ENCODE data around the gene ANKMY1.

Gene ANKMY1

DNA sequence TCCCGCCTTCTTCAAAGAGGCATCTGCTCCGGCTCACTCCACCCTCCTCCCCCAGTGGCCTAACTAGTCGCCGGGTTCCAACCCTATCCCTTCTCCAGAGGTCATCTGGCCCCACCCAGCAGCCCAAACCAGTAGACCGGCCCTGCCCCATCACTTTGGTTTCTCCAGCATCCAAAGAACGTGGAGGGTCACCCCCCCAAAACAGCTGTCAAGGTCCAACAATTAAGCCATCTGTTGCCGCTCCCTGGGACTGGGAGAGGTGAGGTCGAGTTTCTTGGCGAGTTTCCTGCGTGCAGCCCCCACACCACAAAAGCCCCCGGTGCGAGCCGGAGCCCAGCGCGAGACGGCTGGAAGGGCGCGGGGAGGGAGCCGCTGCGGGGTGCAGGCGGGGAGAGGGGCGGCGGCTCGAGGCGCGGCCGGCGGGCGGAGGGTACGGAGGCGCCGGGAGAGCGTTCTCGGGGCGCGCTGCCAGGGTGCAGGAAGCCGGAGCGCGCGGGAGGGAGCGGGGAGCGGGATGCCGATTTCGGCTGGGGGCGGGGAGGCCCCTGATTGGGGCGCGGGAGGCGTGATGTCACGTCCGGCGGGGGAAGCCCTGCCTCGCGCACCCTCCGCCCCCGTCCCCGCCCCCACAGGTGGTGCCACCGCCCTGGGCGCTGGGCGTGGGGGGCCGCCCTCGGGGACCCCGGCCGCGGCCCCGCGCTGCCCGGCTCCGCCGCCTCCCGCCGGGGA lies 122.9 kb downstream of the ANKMY1 start:
- DNase-seq (ENCODE audit: low spot score): peak; percentile 97

DNA sequence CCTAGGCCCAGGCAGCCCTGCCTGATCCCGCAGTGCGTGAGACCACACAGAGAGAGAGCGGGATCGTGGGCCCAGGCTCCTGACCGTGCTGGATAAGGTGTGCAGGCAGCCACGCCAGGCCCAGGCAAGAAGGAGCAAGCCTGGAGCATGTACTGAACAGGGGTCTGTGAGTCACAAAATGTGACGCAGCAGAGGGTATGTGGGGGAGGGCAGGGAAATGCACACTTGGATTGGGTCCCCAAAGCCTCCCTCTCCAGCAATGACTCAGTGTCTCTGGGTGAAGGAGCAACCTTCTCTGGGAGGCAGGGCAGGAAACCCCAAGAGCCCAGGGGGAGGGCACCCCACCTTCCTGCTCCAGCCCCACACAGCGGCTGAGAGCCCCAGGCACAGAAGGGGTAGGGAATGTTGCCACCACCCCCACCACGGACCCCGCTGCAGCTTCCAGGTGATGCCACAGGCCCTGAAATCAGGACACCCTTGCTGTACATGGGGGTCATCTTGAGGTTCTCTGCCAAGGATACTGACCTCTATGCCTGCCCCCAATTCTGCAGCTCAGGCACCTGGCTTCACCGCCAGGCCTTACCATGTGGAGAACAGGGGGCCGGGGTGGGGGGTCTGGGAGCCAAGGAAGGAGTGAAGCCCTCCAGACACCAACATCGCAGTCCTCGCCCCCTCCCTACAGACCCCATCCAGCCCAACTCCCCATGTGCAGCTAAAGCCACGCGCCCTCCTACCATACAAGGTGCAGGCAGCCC lies 123.6 kb downstream of the ANKMY1 start:
- peak; percentile 94 for DNase-seq (ENCODE audit: low spot score)

DNA sequence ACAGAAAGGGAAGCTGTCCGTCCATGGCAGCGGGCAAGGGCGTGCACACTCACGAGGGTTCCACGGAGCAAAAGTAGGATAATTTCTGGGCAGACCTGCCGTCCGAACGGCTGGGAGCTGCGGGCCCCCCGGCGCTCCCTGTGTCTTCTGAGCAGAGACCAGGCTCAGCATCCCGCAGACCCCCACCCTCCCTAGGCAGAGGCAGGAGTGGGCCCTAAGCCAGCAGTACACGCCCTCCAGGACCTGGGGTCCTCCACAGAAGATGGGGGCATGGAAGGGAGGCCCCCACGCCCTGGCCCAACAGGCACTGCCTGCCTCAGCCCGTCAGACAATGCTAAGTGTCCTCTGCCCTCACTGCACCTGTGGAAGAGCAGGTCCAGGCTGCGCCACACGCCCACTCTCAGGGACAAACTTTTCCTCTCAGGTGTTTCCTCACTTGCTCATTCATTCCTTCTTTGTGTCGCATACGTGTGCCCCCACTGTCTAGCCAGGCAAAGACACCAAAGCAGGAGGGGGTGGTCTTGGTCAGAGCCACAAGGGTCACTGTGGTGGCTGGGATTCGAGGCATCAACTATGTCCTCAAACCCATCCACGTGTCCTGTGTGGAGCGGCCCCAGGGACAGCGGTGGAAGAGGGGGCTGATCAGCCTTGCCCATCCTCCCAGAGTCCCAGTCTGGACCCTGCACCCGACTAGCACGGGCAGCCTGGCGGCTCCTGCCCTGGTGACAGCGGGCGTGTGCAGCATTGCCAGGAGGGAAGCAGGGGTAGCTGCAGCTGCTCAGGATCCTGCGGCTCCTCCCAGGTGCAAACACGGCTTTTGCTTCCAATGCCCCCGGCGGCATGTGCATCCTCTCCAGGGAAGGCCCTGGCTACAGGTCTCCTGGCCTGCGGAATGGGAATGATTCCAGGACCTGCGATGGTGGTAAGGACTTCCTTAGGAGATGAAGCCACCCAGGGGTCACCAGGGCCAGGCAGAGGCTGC lies 124.7 kb downstream of the ANKMY1 start:
- no peak for DNase-seq (ENCODE audit: low spot score)

DNA sequence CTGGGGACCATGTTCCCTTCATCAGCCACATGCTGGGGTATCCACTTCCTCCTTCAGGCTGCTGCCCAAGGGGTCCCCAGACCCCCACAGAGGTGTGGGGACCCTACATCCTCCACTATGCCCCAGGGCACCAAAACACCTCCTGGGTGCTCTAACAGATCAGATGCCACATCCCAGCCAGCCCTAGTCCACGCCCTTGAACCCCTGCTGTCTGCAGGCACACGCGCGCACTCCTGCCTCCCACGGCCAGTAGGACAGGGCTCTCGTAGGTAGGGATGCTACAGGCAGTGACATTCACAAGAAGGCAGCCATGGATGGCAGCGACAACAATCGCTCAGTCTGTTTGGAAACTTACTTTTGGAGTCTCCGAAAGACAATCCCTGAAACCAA lies 125.4 kb downstream of the ANKMY1 start:
- DNase-seq (ENCODE audit: low spot score): no peak

DNA sequence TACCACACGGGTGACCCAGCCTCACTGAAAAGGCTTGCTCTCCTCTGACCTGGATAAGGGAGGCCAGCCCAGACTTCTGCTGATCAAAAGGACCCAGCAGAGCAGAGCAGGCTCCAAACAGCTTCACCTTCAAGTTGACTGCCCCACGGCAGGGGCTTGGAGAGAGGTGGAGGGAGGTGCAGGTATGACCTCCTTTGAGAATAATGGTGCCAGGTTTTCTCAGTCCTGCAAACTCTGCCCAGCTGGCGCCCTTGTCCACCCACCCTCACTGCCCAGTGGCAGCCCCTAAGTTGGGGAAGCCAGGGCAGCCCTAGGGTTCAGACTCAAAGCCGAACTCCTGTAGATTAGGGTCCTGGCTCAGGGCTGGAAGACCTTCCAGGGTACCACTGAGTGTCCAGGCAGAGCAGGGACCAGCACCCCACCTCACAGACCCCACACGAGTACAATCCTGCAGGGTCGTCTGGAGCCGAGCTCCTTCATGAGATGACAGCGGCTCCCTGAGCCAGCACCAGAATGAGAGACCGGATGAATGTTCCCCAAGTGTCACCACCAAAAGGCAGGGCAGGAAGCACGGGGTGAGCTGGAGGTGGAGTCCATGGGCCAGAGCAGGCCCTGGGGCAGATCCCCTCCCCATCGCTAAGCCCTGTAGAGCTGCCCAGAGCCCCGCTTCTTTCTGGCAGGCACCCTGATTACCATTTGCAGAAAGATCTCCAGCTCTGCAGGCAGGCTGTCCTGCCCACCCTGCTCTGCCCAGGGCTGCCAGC lies 125.9 kb downstream of the ANKMY1 start:
- DNase-seq (ENCODE audit: low spot score): no peak

DNA sequence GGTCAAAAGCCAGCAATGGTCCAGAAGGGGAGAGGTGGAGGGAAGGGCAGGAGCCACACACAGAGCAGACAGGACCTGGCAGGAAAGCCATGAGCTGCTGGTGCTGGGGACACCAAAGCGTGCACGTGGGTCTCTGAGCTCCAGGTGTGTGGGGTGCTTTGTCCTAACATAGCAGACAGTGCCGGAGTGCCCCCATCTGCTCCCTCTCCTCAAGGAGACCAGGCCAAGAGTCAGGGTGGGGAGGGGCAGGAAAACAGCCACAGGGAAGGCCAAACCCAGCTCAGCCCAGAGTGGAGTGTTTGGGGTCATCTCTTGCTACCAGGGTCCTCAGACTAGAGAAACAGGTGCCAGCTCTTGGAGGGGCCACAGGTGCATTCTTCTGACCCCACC lies 126.5 kb downstream of the ANKMY1 start:
- no peak for DNase-seq (ENCODE audit: low spot score)

DNA sequence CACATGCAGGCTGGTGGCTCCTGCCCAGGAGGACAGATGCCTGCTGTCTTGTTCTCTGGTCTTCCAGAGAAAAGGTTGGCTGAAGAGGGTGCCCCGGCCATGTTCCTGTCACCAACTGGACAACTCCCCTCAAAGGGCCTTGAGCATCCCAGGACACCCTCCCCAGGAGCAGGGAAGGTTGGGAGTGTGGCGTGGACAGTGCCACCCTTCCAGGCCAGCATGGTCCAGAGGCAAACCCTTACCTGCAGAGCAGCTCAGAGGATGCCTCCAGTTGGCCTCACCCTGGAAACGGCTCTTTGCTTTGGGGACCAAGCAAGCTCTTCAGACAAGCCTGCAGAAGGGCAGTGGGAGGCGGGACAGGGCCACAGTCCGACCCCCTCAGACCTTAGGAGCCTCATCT lies 127.2 kb downstream of the ANKMY1 start:
- no peak for DNase-seq (ENCODE audit: low spot score)

DNA sequence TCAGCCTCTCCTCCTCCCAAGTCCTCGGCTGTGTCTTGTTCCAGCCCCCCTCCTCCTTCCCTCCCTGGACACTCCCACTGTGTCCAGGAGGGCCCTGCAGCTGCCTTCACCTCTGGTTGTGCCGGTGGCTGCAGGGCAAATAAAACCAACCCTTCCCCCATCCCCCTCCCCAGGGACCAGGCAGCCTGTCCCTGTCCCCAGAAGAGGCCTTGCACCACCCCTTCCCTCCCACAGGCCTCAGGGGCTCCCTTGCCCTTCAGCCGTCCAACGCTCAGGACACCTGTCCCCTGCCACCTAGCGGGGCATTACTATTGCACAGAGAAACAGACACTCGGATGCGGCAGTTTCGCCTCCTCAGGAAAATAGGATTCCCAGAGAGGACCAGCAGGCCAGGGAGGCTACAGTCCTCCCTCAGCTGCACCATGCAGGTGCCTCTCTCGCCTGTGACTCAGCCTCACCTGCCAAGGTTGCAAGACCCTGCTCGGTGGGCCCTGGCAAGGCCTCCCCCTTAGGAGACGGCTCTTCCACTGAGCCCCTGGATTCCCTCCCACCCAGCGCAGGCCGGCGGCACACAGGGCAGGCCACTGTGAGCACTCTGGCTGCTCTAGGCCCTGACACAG lies 127.8 kb downstream of the ANKMY1 start:
- DNase-seq (ENCODE audit: low spot score): no peak

Data from AG08395 (cell line).